Measurements from ENCODE around the gene CD300LF. TPM values are rescaled to one million over a fixed set of nuclear protein-coding genes. Genes with fewer than 3 reads are reported as not detected.

The CD300LF gene
- total RNA-seq, 1 experiment from 2014 or later = not detected

DNA sequence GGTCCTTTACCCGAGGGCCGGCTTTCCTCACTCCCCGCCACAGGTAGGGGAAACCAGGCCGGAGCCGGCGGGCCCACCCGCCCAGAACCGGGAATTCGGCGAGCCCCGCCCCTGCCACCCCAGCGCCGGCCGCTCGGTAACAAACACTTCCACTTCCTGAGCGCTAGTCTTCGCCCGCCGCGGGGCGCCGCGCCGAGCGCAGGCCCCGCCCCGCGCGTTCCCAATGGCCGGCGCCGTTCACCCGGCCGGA lies 35.5 kb upstream of the CD300LF start:
- in situ Hi-C loops (cut with HindIII; ENCODE audit: low sequenced_read_pairs) = no loop called here
- no peak for DNase-seq (ENCODE audit: low spot score)

DNA sequence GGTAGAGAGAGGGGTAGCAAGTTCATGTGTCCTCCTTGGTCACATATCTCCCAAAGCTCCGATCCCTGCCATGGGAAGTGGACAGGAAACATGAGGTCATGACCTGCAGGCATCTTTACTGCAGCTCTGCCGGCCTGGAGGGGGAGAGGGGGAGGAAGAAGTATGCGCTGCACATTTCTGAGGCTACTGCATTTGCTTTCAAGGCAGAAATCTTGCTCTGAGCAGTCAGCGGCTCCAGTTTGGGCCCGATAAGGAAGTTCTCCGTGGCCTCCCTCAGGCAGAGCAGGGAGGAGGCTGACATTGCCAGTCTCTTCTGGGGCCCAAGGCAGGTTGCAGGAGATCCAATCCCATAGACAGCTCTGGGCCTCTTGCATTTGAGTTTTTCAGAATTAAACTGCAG lies 34.2 kb upstream of the CD300LF start:
- in situ Hi-C loops (cut with HindIII; ENCODE audit: low sequenced_read_pairs) = no loop called here
- DNase-seq (ENCODE audit: low spot score) = no peak

DNA sequence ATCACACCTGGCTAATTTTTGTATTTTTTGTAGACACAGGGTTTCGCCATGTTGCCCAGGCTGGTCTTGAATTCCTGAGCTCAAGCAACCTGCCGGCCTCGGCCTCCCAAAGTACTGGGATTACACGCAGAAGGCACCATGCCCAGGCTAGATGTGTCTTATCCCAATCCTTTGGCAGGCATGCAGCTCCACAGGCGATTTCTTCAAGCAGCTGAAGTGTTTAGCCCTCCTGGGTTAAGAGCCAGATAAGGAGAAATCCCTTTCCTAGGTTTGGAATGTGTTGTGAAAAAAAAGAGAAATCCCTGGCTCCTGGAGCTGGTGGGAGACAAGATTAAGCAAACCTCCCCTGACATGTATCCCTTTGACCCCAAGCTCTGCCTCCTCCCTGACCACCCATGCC lies 33.7 kb upstream of the CD300LF start:
- in situ Hi-C loops (cut with HindIII; ENCODE audit: low sequenced_read_pairs) = no loop called here
- DNase-seq (ENCODE audit: low spot score) = no peak

DNA sequence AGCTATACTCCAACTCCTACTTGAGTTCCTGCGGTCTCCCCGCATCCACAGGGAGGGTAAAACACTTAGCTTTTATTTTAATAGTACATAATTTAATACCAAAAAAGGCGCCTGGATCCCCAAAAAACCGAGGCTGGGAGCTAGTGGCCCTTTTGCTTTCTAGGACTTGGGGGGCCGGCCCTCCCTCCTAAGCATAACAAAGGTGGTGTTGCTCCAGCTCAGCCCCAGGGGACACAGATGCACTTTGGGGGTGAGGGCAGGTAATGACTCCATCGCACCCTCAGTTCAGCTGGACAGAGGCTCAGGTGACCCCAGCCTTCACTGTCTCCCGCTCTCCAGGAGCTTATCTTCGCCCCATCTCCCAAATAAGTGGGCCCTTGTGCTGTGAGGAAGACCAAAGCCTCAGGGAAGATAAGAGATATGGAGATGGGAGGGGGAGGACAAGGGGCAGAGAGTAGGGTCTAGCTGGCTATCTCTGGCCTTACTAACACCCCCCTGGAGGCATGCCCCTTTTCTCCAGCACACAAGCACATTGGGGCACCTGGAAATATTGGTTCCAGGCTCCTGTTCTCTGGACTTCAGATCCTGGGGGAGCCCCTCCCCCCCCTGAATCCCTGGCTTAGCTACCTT lies 32.9 kb upstream of the CD300LF start:
- in situ Hi-C loops (cut with HindIII; ENCODE audit: low sequenced_read_pairs) = no loop called here
- DNase-seq (ENCODE audit: low spot score) = no peak

DNA sequence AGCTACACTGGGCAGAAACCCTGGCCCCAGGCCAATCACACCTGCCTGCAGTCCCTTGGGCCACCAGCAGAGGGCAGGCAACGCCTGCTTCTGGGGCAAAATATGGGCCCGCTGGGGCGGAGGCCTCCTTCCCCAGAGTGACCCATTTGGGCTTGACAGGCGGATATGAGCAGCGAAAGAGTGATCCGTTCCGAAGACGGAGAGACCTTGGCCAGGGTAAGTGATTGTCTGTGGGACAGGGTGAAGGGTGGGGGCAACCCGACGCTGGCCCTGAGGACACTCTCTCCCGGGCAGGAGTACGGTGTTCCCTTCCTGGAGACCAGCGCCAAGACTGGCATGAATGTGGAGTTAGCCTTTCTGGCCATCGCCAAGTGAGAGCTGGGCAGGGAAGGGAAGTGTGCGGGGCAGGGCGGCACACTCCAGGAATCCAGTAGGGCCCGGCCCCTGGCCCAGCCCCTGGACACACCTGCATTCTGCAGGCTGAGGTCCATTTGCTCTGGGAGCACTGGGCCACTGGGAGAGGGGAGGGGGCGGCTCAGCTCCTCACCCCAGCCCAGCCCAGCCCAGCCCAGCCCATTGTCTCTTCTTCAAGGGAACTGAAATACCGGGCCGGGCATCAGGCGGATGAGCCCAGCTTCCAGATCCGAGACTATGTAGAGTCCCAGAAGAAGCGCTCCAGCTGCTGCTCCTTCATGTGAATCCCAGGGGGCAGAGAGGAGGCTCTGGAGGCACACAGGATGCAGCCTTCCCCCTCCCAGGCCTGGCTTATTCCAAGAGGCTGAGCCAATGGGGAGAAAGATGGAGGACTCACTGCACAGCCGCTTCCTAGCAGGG lies 32.2 kb upstream of the CD300LF start:
- peak; percentile 79 for DNase-seq (ENCODE audit: low spot score)
- in situ Hi-C loops (cut with HindIII; ENCODE audit: low sequenced_read_pairs) = no loop called here

GRCh38 chr17:74744349-74744713 lies 31.6 kb upstream of the CD300LF start:
- in situ Hi-C loops (cut with HindIII; ENCODE audit: low sequenced_read_pairs) = no loop called here
- no peak for DNase-seq (ENCODE audit: low spot score)

DNA sequence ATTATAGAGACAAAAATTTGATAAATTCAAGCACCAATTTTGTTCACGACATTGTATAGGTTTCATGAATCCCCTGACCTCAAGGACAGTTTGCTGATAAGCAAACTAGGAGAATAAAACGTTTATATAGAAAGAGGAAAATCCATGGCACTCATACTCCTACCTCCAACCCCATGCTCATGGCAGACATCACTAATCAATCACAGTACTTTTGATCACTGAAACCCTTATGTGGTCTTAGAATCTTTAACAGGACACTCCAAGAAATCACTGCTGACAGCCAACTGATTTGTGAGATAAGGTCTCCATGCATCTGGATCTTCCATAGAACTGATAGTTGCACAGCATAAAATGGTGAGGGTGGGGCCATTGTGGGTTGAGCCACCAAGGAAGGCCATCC lies 31.0 kb upstream of the CD300LF start:
- in situ Hi-C loops (cut with HindIII; ENCODE audit: low sequenced_read_pairs) = no loop called here
- DNase-seq (ENCODE audit: low spot score) = no peak

GRCh38 chr17:74742978-74743545 lies 30.3 kb upstream of the CD300LF start:
- DNase-seq (ENCODE audit: low spot score) = no peak
- in situ Hi-C loops (cut with HindIII; ENCODE audit: low sequenced_read_pairs) = no loop called here

DNA sequence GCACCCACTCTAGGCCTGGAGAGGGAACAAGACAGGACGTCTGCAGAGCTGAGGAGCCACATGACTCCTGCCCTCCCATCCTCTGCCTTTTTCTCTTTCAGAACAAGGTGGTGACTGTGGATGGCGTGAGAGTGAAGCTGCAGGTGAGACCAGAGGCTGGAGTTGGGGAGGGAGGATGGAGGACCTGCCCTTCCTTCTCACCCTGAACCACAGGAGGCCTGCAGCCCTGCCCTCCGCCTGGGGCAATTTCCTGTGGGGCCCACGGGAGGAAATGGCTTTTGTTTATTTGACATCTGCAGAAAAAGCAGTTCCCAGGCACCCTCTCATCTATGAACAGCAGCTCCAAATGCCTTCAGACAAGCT lies 29.4 kb upstream of the CD300LF start:
- DNase-seq (ENCODE audit: low spot score) = no peak
- in situ Hi-C loops (cut with HindIII; ENCODE audit: low sequenced_read_pairs) = no loop called here

GRCh38 chr17:74740641-74741387 lies 28.1 kb upstream of the CD300LF start:
- in situ Hi-C loops (cut with HindIII; ENCODE audit: low sequenced_read_pairs) = no loop called here

GRCh38 chr17:74740173-74740572 lies 27.4 kb upstream of the CD300LF start:
- in situ Hi-C loops (cut with HindIII; ENCODE audit: low sequenced_read_pairs) = no loop called here
- no peak for DNase-seq (ENCODE audit: low spot score)

More at GRCh38 chr17:74740641-74741387, 28.1 kb upstream of the CD300LF start:
- no peak for DNase-seq (ENCODE audit: low spot score)

GRCh38 chr17:74739227-74739831 lies 26.6 kb upstream of the CD300LF start:
- no peak for DNase-seq (ENCODE audit: low spot score)
- in situ Hi-C loops (cut with HindIII; ENCODE audit: low sequenced_read_pairs) = no loop called here

DNA sequence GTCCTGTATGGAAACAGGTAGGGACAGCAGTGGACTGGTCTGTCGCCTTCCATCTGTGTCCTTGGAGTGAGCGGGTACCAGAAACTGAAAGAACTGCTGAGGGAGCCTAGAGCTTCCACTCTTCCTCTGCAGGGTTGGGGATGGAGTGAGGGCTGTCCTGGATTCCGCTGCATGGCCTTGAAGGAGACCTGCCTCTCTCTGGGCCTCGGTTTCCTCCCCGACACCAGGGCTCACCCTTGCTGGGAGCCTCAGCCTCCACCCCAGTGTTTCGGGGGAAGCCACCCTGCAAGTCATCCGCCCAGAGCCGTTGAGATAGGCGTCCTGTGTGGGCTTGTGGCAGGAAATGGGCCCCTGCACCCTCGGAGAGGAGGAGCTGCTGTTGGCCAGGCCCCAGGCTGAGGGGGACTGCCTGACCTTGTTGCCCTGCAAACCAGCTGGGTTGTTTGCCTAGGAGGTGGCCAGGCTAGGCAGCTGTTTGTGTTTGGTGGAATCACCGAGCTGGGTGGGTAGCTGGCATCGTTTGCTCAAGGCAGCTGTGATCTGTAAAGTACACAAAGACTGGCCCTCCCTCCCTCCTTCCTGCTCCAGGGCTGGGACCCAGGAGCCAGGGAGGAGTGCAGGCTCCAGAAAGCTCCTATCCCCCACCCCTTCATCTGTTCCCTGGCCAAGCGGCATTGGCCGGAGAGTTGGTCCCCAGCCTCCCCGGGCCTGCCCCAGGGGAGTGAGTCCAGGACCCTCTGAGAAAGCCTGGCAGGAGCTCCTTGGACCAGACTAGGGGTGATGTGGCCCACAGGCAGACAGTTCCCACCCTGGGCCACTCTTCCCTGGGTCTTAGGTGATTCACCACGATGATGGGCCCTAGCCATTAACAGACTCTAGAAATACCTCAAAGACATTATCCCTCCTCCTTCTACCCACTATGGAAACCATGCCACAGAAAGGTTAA lies 25.6 kb upstream of the CD300LF start:
- no peak for DNase-seq (ENCODE audit: low spot score)
- in situ Hi-C loops (cut with HindIII; ENCODE audit: low sequenced_read_pairs) = no loop called here

DNA sequence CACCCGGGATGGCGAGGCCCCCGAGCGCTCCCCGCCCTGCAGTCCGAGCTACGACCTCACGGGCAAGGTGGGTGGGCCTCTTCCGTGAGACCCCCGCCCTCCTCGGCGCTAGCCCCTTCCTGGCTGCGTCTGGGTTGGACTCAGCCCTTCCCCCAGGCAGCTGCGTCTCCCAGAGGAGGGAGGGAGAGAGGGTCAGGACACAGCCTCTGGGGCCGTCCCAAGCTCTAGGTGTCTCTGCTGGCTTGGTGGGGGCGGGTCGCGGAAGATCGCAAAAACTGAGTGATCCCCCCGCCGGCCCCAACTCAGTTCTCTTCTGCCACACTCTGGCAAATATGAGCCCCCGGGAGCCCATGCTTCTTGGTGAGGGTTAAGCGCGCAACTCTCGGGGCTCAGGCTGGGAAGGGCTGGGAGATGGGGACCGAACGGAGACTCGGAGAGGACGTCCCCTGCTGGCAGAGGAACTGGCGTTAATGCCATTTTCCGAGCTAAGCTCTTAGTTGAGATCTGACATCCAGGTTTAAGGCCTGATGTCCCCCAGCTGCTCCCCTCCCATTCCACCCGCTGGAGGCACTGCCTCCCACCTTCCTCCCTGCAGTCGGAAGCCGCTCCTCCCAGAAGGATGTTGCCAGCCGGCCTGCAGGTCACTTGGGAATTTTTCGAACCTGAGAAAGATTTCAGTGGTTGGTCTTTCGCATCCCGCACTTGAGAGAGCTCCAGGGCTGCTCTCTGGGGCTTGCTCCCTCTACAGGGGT lies 24.8 kb upstream of the CD300LF start:
- DNase-seq (ENCODE audit: low spot score) = peak; percentile 57
- in situ Hi-C loops (cut with HindIII; ENCODE audit: low sequenced_read_pairs) = no loop called here

- in situ Hi-C loops (cut with HindIII; ENCODE audit: low sequenced_read_pairs) = no loop called here
- DNase-seq (ENCODE audit: low spot score) = no peak
Measured at GRCh38 chr17:74736513-74737298, 24.0 kb upstream of the CD300LF start, which contains the start of gene RAB37. RAB37 (plus strand) TSS chr17:74737256; CDS start chr17:74737273, 17 bp downstream.

DNA sequence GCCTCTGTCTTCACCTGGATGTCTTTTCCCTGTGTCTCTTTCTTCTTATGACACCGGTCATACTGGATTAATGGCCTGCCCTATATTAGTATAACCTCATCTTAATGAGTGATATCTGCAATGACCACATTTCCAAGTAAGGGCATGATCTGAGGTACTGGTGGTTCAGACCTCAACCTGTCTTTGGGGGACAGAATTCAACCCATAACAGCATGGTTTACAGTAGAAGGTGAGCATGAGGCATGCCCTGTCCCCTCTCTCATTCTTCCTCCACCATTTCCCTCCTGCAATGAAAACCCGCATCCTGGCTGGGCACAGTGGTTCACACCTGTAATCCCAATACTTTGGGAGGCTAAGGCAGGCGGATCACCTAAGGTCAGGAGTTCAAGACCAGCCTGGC lies 21.5 kb upstream of the CD300LF start:
- DNase-seq (ENCODE audit: low spot score) = no peak
- in situ Hi-C loops (cut with HindIII; ENCODE audit: low sequenced_read_pairs) = no loop called here

DNA sequence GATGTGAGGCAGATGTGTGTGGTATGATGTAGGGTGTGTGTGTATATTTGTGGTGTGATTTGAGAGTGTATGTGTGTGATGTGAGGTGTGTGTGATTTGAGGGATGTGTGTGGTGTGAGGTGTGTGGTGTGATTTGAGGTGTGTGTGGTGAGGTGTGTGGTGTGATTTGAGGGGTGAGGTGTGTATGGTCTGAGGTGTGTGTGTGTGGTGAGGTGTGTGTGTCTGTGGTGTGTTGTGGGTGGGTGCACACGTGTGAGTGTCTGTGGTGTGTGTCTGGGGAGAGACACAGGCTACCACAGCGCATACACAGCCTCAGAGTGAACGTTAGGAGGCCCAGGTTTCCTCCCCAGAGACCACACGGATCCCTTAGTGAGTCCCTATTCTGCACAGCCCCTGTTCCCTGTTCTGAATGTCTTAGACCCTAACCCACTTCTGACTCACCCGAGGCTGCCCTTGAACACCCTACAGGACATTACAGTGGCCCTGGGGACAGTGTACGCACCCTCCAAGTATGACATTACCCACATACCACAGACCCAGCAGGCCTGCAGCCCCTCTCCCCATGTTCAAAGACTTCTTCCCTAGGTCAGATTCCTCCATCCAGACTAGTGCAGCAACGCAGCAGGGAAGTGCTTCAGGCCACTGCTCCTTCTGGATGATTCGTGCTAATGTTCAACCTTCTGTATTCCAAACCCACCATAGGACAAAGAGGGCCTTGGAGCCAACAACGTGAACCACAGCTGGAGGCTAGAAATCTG lies 20.8 kb upstream of the CD300LF start:
- no peak for DNase-seq (ENCODE audit: low spot score)
- in situ Hi-C loops (cut with HindIII; ENCODE audit: low sequenced_read_pairs) = no loop called here
